Esophagus muscularis mucosa (tissue), 4 donors: Measurements from ENCODE around the gene GPC5. TPM values are rescaled to one million over a fixed set of nuclear protein-coding genes. Genes with fewer than 3 reads are reported as not detected.
"Not testable (repeated sequence)": the region's sequence is repeated elsewhere in the genome, so short reads cannot be mapped to it uniquely, and the experiment has no call there.

Experiments used
- DNase-seq: peaks from one replicate; pipeline ENCODE4 v3.0.0-alpha.2; 2017; ENCODE audit errors: extremely low spot score
- H3K27ac ChIP-seq, 4 donors: fragments of 200-600 bp; sonication (generic); replicated peaks in 1 of 4; 1 replicate in 3 of 4; 2 replicates in 1 of 4; pipeline ENCODE4 v1.5.1; 2016 to 2019; ENCODE audit warnings: mild to moderate bottlenecking in 1 of 4
- H3K27me3 ChIP-seq, 4 donors: fragments of 200-600 bp; sonication (generic); one replicate each; pipeline versions ENCODE4 v1.5.1 to v1.6.0; 2016 to 2019
- H3K36me3 ChIP-seq, 4 donors: fragments of 200-600 bp; sonication (generic); one replicate each; pipeline ENCODE4 v1.5.1; 2016 to 2019
- H3K4me1 ChIP-seq, 4 donors: fragments of 200-600 bp; sonication (generic); one replicate each; pipeline ENCODE4 v1.5.1; 2016 to 2019
- H3K4me3 ChIP-seq, 4 donors: fragments of 200-600 bp; sonication (generic); 1 replicate in 2 of 4; 2 replicates in 2 of 4; pipeline ENCODE4 v1.5.1; 2016 to 2019; ENCODE audit warnings: mild to moderate bottlenecking in 4 of 4, moderate library complexity in 1 of 4
- H3K9me3 ChIP-seq, 4 donors: fragments of 200-600 bp; sonication (generic); 1 replicate in 3 of 4; 2 replicates in 1 of 4; pipeline ENCODE4 v1.5.1; 2016 to 2019
- CTCF ChIP-seq, 3 experiments: fragments of 200-600 bp in 2 of 3; fragments of 450-650 bp in 1 of 3; sonication (generic) in 2 of 3; IDR thresholded peaks; one replicate each; pipeline ENCODE4 v1.5.1; 2017 to 2019; ENCODE audit warnings: antibody characterized with exemption in 3 of 3, mild to moderate bottlenecking in 2 of 3, moderate library complexity in 1 of 3
- EP300 ChIP-seq: sonication (generic); formaldehyde crosslinking; IDR thresholded peaks from one replicate; pipeline ENCODE4 v1.6.1; 2017; ENCODE audit warnings: antibody characterized with exemption
- POLR2A ChIP-seq: fragments of 450-650 bp; IDR thresholded peaks from one replicate; pipeline ENCODE4 v1.6.1; 2017; ENCODE audit warnings: antibody characterized with exemption, moderate library complexity, mild to moderate bottlenecking, low read depth
- POLR2AphosphoS5 ChIP-seq, 2 donors: sonication (generic); formaldehyde crosslinking; IDR thresholded peaks; one replicate each; pipeline ENCODE4 v1.6.1; 2017; ENCODE audit warnings: antibody characterized with exemption in 2 of 2
- WGBS: methylation state at CpG from one replicate; pipeline ENCODE4 v1.1.5; 2018; 5-methylcytosine and 5-hydroxymethylcytosine counted together
- intact Hi-C: fragments of 100-400 bp; cut with DNase I; formaldehyde crosslinking; loops from one replicate; pipeline ENCODE4 v1.15.1; 2023
- total RNA-seq, 4 donors: library from RNA; depleted of rRNA; stranded (reverse); fragments of >200 nt; gene quantifications; one replicate each; pipeline versions ENCODE4 v1.1.0 to v1.2.1, GENCODE V29; 2016

The GPC5 gene
- total RNA-seq, 4 donors from 2014 or later, result 0.13 to 0.42 (median 0.33) TPM; not detected in 1

GRCh38 chr13:92260363-92260762, 861.9 kb downstream of the GPC5 start:
- DNase-seq, result no peak
- H3K4me1 ChIP-seq, result no peaks in the 10 kb centered on the region
- WGBS, result 76% methylated on average over 6 of the region's 6 CpGs
- no peaks in the 10 kb centered on the region for H3K36me3 ChIP-seq
- H3K4me3 ChIP-seq, result no peak overlapping the region
- TF ChIP-seq POLR2A (no peak), POLR2AphosphoS5 (IDR thresholded peaks at IDR 0.05) (no peak), EP300 (no peak), CTCF (IDR thresholded peaks at IDR 0.05) (no peak)
- H3K9me3 ChIP-seq, result no peaks in the 10 kb centered on the region
- H3K27me3 ChIP-seq, result no peaks in the 10 kb centered on the region
- intact Hi-C loops, result no loop called here
- H3K27ac ChIP-seq, result no peak overlapping the region

- no peak overlapping the region for H3K4me3 ChIP-seq
- 57% methylated on average over 3 of the region's 3 CpGs for WGBS
- TF ChIP-seq POLR2A, result no peak
- no peak for TF ChIP-seq POLR2AphosphoS5 (IDR thresholded peaks at IDR 0.05)
- TF ChIP-seq CTCF (IDR thresholded peaks at IDR 0.05), result no peak
- no peak for TF ChIP-seq EP300
- no peaks in the 10 kb centered on the region for H3K9me3 ChIP-seq
- intact Hi-C loops, result no loop called here
- DNase-seq, result no peak
- no peak overlapping the region for H3K27ac ChIP-seq
- H3K36me3 ChIP-seq, result no peaks in the 10 kb centered on the region
- H3K27me3 ChIP-seq, result no peaks in the 10 kb centered on the region
- no peaks in the 10 kb centered on the region for H3K4me1 ChIP-seq
Observed at GRCh38 chr13:92262100-92262788, 863.8 kb downstream of the GPC5 start.

- intact Hi-C loops, result no loop called here
- Histone ChIP-seq H3K4me3 (no peak overlapping the region), H3K27ac (no peak overlapping the region), H3K9me3 (no peaks in the 10 kb centered on the region), H3K4me1 (no peaks in the 10 kb centered on the region), H3K36me3 (no peaks in the 10 kb centered on the region), H3K27me3 (no peaks in the 10 kb centered on the region)
- no peak for DNase-seq
- no peak for TF ChIP-seq EP300
- no peak for TF ChIP-seq CTCF (IDR thresholded peaks at IDR 0.05)
- TF ChIP-seq POLR2AphosphoS5 (IDR thresholded peaks at IDR 0.05), result no peak
- no peak for TF ChIP-seq POLR2A
- WGBS, result 92% methylated on average over 1 of the region's 1 CpG
Observed at GRCh38 chr13:92265408-92265807, 867.0 kb downstream of the GPC5 start.

- no peaks in the 10 kb centered on the region for H3K9me3 ChIP-seq
- no peak for DNase-seq
- no peaks in the 10 kb centered on the region for H3K27me3 ChIP-seq
- WGBS, result 89% methylated on average over 1 of the region's 1 CpG
- H3K4me3 ChIP-seq, result no peak overlapping the region
- H3K4me1 ChIP-seq, result no peaks in the 10 kb centered on the region
- no peak for TF ChIP-seq EP300
- no peak for TF ChIP-seq CTCF (IDR thresholded peaks at IDR 0.05)
- no peak for TF ChIP-seq POLR2A
- no peak overlapping the region for H3K27ac ChIP-seq
- H3K36me3 ChIP-seq, result no peaks in the 10 kb centered on the region
- intact Hi-C loops, result no loop called here
Observed at GRCh38 chr13:92270990-92271389, 872.6 kb downstream of the GPC5 start.

- Histone ChIP-seq H3K9me3 (no peaks in the 10 kb centered on the region), H3K4me1 (no peaks in the 10 kb centered on the region), H3K27ac (no peak overlapping the region), H3K27me3 (no peaks in the 10 kb centered on the region), H3K4me3 (no peak overlapping the region), H3K36me3 (no peaks in the 10 kb centered on the region)
- TF ChIP-seq EP300, result no peak
- TF ChIP-seq CTCF (IDR thresholded peaks at IDR 0.05), result no peak
- TF ChIP-seq POLR2A, result no peak
- no peak for TF ChIP-seq POLR2AphosphoS5 (IDR thresholded peaks at IDR 0.05)
- no peak for DNase-seq
- intact Hi-C loops, result no loop called here
- 69% methylated on average over 1 of the region's 1 CpG for WGBS
Observed at GRCh38 chr13:92272177-92272576, 873.8 kb downstream of the GPC5 start.

- H3K4me1 ChIP-seq, result not testable (repeated sequence)
- whole genome bisulfite sequencing, result 90% methylated on average over 6 of the region's 8 CpGs
Observed at GRCh38 chr13:92280986-92281385, 882.6 kb downstream of the GPC5 start.

GRCh38 chr13:92290718-92291307, 892.4 kb downstream of the GPC5 start:
- H3K27ac ChIP-seq, H3K36me3 ChIP-seq, H3K4me3 ChIP-seq, H3K27me3 ChIP-seq, intact Hi-C loops, DNase-seq, H3K4me1 ChIP-seq: not testable (repeated sequence)
- 94% methylated on average over 16 of the region's 29 CpGs for WGBS
- peaks cover 0 to 18% (median 2%) of the 10 kb centered on the region in 4 donors for H3K9me3 ChIP-seq

More at GRCh38 chr13:92280986-92281385, 882.6 kb downstream of the GPC5 start:
- H3K36me3 ChIP-seq, H3K4me3 ChIP-seq, H3K27ac ChIP-seq, H3K9me3 ChIP-seq, intact Hi-C loops, DNase-seq, H3K27me3 ChIP-seq: not testable (repeated sequence)
